Measurements from ENCODE around the gene ZNF628.

ZNF628 gene

DNA sequence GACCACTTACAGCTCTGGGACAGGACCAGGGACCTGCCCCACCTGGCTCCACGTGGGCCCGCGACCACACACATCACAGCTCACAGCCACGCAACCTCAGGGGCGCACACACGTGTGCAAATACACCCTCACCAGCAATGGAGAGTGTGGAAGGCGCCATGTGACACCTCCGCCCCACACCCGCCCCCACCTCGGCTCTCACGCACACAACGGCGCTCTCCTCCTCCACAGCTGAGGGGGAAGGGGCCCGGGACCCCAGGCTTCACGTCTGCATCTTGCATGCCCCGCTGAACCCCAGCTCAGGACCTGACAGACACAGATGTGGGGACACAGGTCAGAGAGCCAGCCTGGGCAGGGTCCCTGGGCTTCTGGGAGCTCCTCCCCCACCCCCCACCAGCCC lies 26.9 kb upstream of the ZNF628 start:
- FAIRE-seq = no peak
- no peak for DNase-seq (ENCODE audit: insufficient read length, low spot score)

DNA sequence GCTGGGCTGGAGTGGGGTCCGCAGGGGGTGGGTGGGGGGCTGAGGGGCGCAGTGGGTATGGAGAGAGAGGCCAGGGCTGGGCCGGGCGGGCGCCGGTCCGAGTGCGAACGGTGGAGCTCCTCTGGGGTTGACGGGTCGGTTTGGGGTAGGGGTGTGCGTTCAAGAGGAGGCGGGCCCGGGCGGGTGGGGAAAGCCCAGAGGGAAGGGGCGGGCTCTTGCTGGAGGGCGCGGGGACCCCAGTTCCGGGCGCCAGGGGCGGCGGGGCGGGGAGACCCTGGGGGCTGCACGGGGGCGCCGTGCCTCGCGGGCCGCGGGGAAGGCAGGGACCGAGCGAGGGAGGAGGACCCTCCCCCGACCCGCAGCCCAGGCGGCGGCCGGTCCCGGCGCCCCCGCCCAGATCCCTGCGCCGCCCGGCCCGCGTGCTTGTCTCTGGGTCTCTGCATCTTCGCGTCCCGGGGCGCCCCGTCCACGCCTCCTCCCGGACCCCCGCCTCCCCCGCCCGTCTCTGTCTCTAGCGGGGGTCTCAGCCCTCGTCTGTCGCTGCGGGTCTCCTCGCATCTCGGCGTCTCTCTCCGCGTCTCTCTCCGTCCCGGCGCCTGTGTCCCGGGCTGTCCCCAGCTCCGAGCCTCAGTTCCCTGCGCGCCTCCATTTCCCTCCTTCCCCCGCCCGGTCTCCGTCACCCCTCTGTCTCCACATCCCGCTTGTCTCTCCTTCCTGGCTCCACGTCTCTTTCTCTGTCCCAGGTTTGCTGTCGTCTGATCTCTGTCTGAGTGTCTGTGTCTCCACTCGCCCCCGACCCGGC lies 25.1 kb upstream of the ZNF628 start:
- no peak for DNase-seq (ENCODE audit: insufficient read length, low spot score)
- no peak for FAIRE-seq

DNA sequence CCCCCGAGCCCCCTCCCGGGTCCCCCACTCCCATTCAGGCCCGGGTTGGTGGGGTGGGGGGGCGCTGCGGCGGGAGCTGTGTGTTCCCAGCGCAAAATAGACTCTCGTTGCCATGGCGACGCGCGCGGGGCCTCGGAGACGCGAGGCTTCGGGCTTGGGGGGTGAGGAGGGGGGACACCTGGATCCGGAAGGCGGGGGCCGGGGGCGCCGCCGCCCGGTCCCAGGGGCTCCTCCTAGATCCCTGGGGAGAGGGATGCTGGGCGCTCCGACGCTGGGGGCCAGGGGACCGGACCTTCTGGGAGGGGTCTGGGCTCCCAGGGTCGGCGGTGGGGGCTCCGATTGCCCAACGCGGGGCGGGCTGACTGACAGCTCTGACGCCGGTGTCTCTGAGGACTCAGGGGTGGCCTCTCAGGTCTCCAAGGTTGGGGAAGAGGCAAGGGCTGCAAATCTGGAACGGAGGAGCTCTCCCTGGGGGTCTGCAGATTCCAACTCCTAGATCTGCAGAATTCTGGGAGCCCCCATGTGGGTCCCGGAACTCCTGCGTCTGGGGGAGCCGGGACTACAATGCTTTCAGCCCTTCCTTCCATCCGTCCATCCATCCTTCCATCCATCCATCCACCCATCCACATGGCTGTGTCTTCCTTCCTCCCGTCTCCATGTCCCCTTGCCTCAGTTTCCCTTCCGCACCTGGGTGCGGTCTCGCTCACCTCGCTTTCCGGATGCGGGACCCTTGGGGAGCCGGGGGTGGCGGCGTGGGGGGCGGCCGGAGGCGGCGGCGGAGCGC lies 24.3 kb upstream of the ZNF628 start:
- DNase-seq (ENCODE audit: insufficient read length, low spot score) (no peak), FAIRE-seq (no peak)

DNA sequence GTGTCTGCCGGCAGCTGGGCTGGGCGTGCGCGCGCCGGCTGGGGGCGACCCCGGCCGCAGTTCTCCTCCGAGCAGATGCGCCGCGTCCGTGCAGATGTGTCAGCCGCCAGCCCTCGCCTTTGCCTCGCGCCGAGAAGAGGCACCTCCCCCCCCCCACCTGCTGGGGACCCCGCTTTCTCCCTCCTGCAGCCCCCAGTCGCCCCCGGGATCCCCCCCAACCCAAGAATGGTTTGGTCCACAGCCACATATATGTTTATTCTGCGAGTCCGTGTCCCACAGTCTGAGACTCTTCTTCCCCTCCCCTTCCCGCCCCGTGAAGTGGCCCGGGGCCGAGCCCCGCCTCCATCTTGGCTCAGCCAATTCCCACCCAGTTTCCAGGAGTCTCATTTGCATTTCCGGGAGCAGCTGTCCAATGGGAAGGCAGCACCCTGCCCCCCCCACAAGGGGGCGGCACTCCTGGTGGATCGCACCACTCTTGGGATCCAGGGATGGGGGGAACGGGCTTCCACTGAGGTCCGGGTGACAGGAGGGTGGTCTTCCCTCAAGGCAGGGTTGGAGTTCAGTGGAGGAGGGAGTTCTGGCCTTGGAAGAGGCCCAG lies 23.6 kb upstream of the ZNF628 start:
- FAIRE-seq (no peak), DNase-seq (ENCODE audit: insufficient read length, low spot score) (peak; percentile 40)

DNA sequence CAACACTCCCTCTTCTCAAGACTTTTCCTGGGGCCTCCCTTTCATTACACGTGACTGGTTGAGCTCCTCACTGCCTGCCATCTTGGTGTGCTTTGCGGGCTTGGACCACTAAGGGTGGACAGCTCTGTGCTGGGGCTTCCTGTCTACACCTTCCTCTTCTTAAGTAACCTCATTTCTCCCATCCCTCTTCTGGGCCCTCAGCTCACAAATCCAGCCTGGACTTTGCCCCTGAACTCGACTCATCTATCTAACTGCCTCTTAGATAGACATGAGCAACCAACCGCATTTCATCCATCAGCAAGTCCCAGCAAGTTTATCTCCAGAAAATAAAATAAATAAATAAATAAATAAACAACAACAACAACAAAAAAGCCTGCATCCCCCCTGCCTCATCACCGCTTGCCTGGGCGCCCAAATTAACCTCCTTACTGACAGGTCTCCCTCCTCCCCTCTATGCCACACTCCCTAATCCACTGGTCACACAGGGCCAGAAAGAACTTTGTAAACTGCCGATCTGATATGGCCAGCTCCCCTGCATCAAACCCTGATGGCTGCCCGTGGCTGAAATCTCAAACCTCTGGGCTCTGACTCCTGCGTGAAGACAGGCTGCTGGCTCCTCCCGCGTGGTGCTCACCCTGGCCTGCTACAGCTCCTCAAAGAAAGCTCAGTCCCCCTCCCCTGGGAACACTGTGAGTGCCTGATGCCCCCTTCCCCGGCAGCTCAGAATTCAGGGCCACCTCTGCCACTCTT lies 22.7 kb upstream of the ZNF628 start:
- DNase-seq (ENCODE audit: insufficient read length, low spot score) = no peak
- no peak for FAIRE-seq

DNA sequence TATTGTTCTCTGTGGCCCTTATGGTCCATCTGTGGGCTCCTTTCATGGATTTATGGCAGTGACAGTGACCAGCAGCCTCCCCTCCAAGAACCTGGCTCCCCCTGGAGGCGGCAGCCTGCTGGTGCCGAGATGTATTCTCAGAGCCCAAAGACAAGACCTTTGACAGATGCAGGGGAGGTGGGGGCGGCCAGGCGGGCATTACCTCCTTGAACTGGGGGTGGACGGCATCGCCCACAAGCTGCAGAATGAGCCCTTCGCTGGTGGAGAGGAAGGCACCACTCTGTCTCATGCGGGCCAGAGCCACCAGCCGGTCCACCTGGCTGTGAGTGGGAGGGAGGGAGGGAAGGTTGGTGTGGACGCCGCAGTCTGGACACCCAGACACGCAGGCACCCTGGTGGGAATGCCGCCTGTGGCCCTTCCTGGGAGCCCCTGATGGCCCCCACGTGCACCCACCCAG lies 21.6 kb upstream of the ZNF628 start:
- FAIRE-seq (peak; percentile 48), DNase-seq (ENCODE audit: insufficient read length, low spot score) (peak; percentile 57)

DNA sequence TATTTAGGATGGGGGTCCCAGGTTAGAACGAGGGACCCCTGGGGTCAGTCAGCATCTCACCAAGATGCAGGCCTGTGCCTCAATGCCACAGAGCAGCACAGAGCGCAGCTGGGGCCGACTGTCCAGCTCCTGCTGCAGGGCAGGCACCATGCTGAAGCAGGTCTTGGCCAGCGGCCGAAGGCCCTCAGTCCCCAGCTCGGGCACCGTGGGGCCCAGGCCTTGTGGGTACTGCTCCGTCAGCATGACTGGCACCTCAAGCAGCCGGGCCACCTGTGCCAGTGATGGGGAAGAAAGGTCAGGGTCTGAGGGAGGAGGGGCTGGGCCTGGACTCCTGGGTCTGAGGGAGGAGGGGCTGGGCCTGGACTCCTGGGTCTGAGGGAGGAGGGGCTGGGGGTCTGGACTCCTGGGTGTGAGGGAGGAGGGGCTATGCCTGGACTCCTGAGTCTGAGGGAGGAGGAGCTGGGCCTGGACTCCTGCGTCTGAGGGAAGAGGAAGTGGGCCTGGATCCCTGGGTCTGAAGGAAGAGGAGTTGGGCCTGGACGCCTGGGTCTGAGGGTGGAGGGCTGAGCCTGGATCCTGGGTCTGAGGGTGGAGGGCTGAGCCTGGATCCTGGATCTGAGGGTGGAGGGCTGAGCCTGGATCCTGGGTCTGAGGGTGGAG lies 20.7 kb upstream of the ZNF628 start:
- FAIRE-seq (no peak), DNase-seq (ENCODE audit: insufficient read length, low spot score) (no peak)

DNA sequence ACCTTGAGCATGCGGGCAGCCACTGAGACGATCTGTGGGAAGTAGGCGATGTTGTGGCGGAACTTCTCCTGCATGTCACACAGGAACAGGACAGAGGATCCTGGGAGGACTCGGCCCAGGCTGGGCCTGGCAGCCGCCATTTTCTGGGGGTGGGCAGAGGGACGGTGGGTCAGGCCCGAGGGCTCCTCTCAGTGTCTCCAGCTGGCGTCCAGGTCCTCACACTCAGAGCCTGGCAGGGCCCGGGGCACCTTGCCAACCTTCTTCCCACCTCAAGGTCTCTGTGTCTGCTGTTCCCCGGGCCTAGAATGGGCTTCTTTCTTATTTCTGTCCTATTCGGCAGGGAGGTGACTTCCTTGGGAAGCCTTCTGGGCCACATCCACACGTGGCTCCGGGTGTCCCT lies 20.1 kb upstream of the ZNF628 start:
- FAIRE-seq (no peak), DNase-seq (ENCODE audit: insufficient read length, low spot score) (no peak)

DNA sequence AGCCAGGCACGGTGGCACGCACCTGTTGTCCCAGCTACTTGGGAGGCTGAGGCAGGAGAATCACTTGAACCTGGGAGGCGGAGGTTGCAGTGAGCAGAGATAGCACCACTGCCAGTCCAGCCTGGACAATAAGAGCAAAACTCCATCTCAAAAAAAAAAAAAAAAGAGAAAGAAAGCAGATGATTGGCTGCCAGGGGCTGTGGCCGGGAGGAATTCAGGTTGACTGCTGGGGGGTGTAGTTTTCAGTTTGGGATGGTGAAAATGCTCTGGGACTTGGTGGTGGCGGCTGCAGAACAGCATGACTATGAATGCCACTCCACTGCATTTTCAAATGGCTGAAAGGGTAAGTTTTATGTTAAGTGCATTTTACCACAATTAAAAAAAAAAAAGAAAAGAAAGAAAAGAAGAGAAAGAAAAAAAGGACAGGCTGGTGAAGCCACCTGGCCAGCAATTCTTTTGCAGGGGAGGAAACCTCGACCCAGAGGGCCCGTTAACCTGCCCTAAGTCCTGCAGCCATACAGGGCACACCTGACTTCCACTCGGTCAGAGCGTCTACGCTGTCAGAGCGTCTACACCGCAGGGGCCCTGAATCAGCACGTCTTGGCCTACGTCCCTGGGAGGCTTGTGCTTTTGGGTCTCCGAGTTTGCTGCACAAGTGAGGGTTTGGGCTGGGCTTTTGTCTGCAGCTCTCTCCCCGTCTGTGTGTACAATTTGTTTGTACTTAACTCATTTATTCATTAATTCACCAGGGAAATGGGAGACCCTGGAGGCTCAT lies 18.5 kb upstream of the ZNF628 start:
- DNase-seq (ENCODE audit: insufficient read length, low spot score) (no peak), FAIRE-seq (no peak)

DNA sequence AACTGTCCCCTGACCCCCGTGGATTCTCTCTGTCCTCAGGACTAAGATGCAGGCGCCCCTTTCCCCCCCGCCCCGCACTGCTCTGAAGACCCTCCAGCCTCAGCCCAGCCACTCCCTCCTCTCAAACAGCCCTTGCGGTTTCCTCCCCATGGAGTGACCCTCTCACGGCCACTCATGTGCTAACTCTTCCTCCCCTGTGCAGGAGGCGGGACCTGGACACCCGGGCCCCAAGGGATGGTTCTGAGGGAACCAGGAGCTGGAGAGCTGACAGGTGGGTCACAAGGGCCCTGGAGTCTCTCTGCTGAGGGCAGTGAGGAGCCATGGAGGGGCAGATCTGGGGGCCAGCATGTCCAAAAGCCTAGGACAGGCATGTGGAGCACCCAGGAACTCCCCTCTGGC lies 16.9 kb upstream of the ZNF628 start:
- DNase-seq (ENCODE audit: insufficient read length, low spot score) (no peak), FAIRE-seq (no peak)

DNA sequence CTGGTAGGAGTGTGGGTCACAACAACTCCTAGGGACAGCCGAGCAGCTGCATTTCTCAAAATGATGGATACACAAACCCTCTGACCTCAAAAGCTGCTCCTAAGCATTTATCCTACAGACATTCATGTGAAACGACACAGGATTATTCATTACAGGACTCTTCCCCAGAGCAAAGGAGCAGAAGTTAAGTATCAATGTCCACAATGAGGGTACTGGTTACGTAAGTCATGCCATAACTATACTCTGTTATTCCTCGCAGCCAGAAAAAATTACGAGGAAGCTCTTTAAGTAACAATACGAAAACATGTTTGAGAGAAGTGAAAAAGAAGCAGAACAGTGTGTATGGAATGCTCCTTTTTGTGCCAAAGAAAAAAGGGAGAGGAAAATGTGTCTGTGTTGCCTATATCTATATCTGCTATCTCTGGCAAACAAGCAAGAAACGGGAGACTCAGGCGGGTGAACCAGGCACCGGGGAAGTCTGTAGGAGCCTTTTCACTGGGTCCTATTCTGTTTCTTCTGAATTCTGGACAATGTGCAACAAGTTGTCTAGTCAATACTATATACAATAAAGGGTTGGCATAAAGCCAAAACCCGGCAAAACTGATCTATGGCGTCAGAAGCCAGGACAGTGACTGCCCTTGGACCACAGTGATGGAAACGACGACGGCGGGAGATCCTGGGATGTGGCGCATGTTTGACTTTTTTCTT lies 16.3 kb upstream of the ZNF628 start:
- DNase-seq (ENCODE audit: insufficient read length, low spot score) = no peak

DNA sequence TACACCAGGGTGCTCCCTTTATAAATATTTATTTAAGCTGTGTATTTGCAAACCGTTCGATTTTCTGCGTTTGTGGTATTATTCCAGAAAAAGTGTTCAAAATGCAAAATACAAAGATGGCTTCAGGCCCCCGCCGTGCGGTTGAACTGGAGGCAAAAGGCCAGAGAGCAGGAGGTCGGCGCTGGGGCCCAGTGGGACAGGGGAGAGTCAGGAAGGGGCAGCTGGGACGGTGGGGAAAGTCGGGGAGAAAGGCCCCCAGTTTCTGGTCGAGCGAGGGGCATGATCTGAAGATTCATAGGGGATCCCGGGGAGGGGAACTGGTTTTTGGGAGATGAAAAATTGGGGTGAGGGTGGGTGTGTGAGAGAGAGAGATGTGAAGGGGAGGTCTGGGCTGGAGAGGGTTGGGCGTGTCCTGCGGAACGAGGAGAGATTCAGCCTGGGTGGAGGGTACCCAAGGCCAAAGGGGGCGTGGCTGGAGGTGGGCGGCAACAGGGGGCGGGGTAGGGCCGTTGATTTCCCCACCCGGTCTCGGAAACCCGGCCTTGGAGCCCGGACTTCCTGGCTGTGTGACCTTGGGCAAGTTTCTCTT lies 15.7 kb upstream of the ZNF628 start:
- DNase-seq (ENCODE audit: insufficient read length, low spot score) (peak; percentile 53), FAIRE-seq (peak; percentile 75)

More for the DNA sequence above, 16.3 kb upstream of the ZNF628 start:
- no peak for FAIRE-seq

DNA sequence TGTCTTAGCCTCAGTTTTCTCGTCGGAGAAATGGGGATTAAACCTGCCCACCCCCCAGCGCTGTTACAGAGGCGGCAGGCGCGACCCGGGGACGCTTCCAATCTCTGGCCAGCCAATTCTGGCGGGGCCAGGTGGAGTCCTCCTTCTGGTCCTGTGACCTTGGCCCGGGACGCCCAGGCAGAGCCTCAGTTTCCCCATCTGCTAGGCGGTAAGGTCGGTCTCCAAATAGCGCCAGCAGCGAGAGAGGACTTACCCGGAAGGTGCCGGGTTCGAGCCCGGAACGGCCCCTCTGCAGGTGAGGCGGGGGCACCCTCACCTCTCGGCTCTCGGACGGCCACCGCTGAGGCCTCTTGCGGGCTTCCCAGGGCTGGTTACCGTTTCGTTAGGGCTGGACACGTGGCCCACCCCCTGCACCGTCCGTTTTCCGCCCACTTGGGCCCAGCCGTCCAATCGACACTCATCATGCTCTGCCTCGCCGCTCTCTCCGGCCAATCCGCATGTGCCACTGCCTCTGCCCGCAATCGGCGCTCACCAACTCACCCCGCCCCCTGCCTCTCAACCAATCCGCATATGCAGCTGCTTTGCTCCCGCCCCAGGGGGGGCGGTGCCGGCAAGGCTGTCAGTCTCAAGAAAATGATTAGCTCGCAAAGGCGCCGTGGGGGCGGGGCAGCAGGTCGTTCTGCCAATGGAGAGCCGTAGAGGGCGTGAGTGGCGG lies 15.0 kb upstream of the ZNF628 start, which contains the start of gene ISOC2:
Gene ISOC2, minus strand, starts transcription at position 384 of the 715 bp plus-strand sequence. CDS start 5,156 bp downstream, outside the sequence.
- peak; percentile 99 for DNase-seq (ENCODE audit: insufficient read length, low spot score)
- peak; percentile 99 for FAIRE-seq

DNA sequence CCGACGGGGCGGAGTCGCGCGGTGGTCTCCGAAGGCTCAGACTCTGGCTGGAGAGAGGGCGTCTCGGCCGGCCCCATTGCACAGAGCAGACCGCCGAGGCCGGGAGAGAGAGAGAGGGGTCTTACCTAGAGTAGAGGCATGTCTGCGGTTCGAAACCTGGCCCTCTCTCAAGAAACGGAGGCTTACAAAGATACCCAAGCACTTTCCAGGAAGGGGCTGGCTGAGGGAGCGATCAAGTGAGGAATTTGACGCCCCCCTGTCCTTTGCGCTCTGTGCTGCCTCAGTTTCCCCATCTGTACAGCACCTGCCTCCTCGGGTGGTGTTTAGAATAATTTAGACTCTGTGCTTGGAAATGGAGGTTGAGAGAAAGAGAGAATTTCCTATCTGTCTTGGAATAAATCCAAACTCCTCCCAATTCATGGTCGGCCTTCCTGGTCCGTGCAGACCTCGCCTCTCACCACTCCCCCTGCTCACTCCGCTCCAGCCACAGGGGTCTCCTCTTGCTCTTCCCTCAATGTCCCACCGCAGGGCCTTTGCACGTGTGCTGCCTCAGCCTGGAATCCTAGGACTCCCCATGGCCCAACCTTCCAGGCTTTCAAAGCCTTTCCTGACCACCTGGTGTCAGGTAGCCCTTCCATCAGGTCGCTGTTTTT lies 14.3 kb upstream of the ZNF628 start:
- FAIRE-seq (no peak), DNase-seq (ENCODE audit: insufficient read length, low spot score) (no peak)

DNA sequence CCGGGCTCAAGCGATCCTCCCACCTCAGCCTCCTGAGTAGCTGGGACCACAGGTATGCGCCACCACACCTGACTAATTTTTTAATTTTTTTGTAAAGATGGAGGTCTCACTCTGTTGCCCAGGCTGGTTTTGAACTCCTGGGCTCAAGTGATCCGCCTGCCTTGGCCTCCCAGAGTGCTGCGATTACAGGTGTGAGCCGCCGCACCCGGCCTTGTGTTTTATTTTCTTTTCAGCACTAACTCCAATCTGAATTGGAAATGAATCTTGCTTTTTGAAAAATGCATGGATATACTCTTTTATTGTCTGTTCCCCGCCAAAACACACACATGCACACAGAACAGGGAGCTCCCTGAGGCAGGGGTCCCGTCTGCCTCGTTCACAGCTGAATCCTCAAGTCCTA lies 13.7 kb upstream of the ZNF628 start:
- FAIRE-seq = no peak
- DNase-seq (ENCODE audit: insufficient read length, low spot score) = no peak

DNA sequence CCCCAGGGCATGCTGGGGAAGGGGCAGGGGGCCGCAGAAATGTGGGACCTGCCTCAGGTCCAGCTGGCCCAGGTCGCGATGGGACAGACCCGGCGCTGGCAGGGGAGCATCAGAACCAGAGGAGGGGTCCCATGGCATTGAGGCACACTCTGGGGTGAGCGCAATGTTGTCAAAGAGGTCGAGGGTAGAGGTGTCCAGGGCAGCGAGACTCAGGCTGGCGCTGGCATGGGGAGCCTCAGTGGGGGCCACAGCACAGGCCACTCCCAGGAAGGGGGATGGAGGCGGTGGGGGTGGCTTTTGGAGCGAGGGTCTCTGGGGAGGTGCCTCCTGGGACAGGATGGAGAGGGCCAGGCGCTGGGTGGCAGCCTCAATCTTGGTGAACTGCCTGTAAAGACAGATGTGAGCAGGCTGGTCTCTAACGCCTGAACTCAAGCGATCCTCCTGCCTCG lies 12.8 kb upstream of the ZNF628 start:
- FAIRE-seq (no peak), DNase-seq (ENCODE audit: insufficient read length, low spot score) (no peak)

DNA sequence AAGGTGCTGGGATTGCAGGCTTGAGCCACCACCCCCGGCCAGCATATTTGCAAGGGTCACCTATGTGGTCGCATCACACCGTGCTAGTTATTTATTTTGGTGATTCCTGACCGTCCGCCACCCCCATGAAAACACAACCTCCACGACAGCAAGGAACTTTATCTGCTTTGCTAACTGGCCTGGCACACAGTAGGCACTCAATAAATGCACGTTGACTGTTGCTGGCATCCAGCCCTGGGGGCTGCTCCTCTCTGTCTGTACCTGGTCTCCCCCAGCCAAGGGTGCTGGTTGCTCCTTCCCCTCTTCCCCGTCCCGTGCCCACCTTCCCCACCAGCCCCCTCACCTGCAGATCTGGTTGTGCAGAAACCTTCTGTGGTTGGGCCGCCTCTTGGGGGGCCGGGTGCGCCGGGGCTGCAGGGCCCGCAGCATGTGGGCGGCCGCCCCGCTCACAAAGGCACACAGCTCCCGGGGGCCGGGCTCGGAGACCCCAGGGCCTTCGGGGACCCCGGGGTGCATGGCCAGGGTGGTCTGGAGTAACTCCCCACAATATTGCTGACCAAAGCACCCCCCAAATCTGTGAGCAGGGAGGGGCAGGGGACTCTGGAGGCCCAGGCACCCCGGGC lies 12.3 kb upstream of the ZNF628 start:
- FAIRE-seq (no peak), DNase-seq (ENCODE audit: insufficient read length, low spot score) (no peak)

Measured in HTR-8/SVneo (cell line).